GM12891 (cell line): Measurements from ENCODE around the gene ZNF582.

ENCODE experiments used
- POLR2A ChIP-seq: IDR thresholded peaks from 2 replicates; pipeline ENCODE4 v1.6.1; 2011; ENCODE audit warnings: low read depth, low read length, control low read depth
- POLR2AphosphoS5 ChIP-seq: IDR thresholded peaks from 2 replicates; pipeline ENCODE4 v1.6.1; 2011; ENCODE audit warnings: low read depth, low read length, control low read depth
- TAF1 ChIP-seq: IDR thresholded peaks from 2 replicates; pipeline ENCODE4 v1.6.1; 2011; ENCODE audit warnings: low read depth, low read length, control low read depth

DNA sequence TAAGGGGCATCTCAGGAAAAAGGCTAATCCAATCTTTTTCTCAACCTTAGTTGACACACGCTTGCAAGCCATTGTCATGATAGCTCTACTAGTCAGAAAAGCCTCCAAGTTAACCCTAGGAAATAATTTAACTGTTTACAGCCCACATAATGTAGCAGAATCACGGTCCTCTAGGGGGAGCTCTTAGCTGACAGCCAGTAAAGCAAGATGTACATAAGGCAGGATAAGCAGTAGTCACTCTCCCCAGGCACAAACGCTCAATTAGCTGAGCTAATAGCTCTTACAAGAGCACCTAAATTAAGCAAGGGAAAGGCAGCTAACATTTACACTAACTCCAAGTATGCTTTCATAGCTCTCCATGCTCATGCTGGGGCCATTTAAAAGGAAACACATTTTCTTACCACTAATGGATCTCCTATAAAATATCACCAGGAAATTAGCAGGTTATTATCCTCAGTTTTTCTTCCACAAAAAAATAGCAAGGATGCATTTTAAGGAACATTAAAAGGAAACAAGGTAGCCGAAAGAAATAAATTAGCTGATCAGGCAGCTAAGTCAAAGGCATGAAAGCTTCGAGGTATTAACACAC is 45.0 kb downstream of the ZNF582 start:
- TF ChIP-seq POLR2A (no peak), POLR2AphosphoS5 (no peak), TAF1 (no peak)
